HPDE6-E6E7 (cell line): ENCODE data around the gene PPP4R2.
"Not testable (repeated sequence)": the region's sequence is repeated elsewhere in the genome, so short reads cannot be mapped to it uniquely, and the experiment has no call there.

ENCODE experiments used
- DNase-seq: peaks from one replicate; pipeline ENCODE4 v3.0.0; 2011; ENCODE audit warnings: missing footprints; ENCODE audit errors: extremely low spot score

The PPP4R2 gene

GRCh38 chr3:72977060-72977808 lies 19.4 kb upstream of the PPP4R2 start:
- DNase-seq, result no peak

GRCh38 chr3:72982609-72983366 lies 13.8 kb upstream of the PPP4R2 start:
- no peak for DNase-seq

- no peak for DNase-seq
Measured at GRCh38 chr3:72985576-72985975, 11.0 kb upstream of the PPP4R2 start.

GRCh38 chr3:72990701-72991395 lies 5.8 kb upstream of the PPP4R2 start:
- DNase-seq, result no peak

- no peak for DNase-seq
Measured at GRCh38 chr3:72991522-72991921, 5.1 kb upstream of the PPP4R2 start.

- DNase-seq, result no peak
Measured at GRCh38 chr3:72993391-72993790, 3.2 kb upstream of the PPP4R2 start.

GRCh38 chr3:72995337-72995736 lies 1.3 kb upstream of the PPP4R2 start:
- DNase-seq, result no peak

- no peak for DNase-seq
Measured at GRCh38 chr3:72996121-72996472, 514 bp upstream of the PPP4R2 start.

- DNase-seq, result no peak
Measured at GRCh38 chr3:72997421-72997961, 880 bp downstream of the PPP4R2 start.

- no peak for DNase-seq
Measured at GRCh38 chr3:72998466-72998865, 1.9 kb downstream of the PPP4R2 start.

GRCh38 chr3:72999951-73000350 lies 3.3 kb downstream of the PPP4R2 start:
- DNase-seq, result no peak

- not testable (repeated sequence) for DNase-seq
Measured at GRCh38 chr3:73003050-73003449, 6.4 kb downstream of the PPP4R2 start.

GRCh38 chr3:73004316-73004715 lies 7.7 kb downstream of the PPP4R2 start:
- DNase-seq, result no peak

GRCh38 chr3:73007992-73008712 lies 11.5 kb downstream of the PPP4R2 start:
- no peak for DNase-seq

GRCh38 chr3:73009008-73009407 lies 12.4 kb downstream of the PPP4R2 start:
- DNase-seq, result no peak

GRCh38 chr3:73009750-73010149 lies 13.1 kb downstream of the PPP4R2 start:
- no peak for DNase-seq

- no peak for DNase-seq
Measured at GRCh38 chr3:73010158-73010557, 13.5 kb downstream of the PPP4R2 start.

GRCh38 chr3:73018298-73018697 lies 21.7 kb downstream of the PPP4R2 start:
- DNase-seq, result no peak

GRCh38 chr3:73018790-73019441 lies 22.3 kb downstream of the PPP4R2 start:
- no peak for DNase-seq

- no peak for DNase-seq
Measured at GRCh38 chr3:73021301-73021835, 24.8 kb downstream of the PPP4R2 start.

GRCh38 chr3:73024836-73025235 lies 28.2 kb downstream of the PPP4R2 start:
- DNase-seq, result no peak
